Adrenal gland (tissue), 5 donors: Measurements from ENCODE around the gene DLGAP1.

Experiments used
- CTCF ChIP-seq, 6 experiments: fragments of 450-650 bp in 4 of 6; fragments of 200-600 bp in 2 of 6; sonication (generic) in 1 of 6; IDR thresholded peaks; 1 replicate in 5 of 6; 2 replicates in 1 of 6; pipeline versions ENCODE4 v1.5.1 to v1.8.0; 2016 to 2021; ENCODE audit warnings: antibody characterized with exemption in 6 of 6, mild to moderate bottlenecking in 2 of 6, moderate library complexity in 1 of 6
- POLR2A ChIP-seq, 2 donors: fragments of 450-650 bp; IDR thresholded peaks; one replicate each; pipeline ENCODE4 v1.6.1; 2017; ENCODE audit warnings: antibody characterized with exemption in 2 of 2, mild to moderate bottlenecking in 2 of 2, moderate library complexity in 1 of 2
- donor health status: DM: no; HTN: no; CAD: no.

GRCh38 chr18:4193086-4193485 is 262.0 kb downstream of the DLGAP1 start:
- TF ChIP-seq CTCF (IDR thresholded peaks at IDR 0.05), result no peak
- TF ChIP-seq POLR2A (IDR thresholded peaks at IDR 0.05), result no peak
